Measurements from ENCODE around the gene DPP9. TPM values are rescaled to one million over a fixed set of nuclear protein-coding genes. Genes with fewer than 3 reads are reported as not detected.

Gene DPP9
- total RNA-seq, 2 donors from 2014 or later, result 56.3 to 100 TPM

DNA sequence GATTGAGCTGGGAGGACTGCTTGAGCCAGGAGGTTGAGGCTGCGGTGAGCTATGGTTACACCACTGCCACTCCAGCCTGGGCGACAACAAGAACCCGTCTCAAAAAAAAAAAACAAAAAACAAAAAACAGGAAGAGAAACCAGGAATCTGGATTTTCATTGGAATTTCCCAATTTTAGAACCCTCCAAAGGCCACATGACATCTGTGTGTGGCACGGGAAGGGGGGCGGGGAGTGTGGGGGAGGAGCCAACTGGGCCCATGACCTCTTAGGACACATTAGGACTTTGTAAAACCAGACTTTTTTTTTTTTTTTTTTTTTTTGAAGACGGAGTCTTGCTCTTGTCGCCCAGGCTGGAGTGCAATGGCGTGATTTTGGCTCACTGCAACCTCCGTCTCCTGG, 32.3 kb downstream of the DPP9 start:
- no peaks in the 10 kb centered on the region for H3K9me3 ChIP-seq
- peaks cover 20% of the 10 kb centered on the region for H3K36me3 ChIP-seq
- no peak overlapping the region for H3K27ac ChIP-seq
- H3K9ac ChIP-seq (ENCODE audit: low read depth in 2 of 2, low read length in 2 of 2), result no peak overlapping the region
- H3K4me1 ChIP-seq, result no peaks in the 10 kb centered on the region
- no peak for DNase-seq
- H3K4me3 ChIP-seq, result no peak overlapping the region
- no peaks in the 10 kb centered on the region for H3K27me3 ChIP-seq
- TF ChIP-seq, protein P1, sequence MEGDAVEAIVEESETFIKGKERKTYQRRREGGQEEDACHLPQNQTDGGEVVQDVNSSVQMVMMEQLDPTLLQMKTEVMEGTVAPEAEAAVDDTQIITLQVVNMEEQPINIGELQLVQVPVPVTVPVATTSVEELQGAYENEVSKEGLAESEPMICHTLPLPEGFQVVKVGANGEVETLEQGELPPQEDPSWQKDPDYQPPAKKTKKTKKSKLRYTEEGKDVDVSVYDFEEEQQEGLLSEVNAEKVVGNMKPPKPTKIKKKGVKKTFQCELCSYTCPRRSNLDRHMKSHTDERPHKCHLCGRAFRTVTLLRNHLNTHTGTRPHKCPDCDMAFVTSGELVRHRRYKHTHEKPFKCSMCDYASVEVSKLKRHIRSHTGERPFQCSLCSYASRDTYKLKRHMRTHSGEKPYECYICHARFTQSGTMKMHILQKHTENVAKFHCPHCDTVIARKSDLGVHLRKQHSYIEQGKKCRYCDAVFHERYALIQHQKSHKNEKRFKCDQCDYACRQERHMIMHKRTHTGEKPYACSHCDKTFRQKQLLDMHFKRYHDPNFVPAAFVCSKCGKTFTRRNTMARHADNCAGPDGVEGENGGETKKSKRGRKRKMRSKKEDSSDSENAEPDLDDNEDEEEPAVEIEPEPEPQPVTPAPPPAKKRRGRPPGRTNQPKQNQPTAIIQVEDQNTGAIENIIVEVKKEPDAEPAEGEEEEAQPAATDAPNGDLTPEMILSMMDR (IDR thresholded peaks at IDR 0.05), result no peak
- intact Hi-C loops (cut with DNase I), result no loop called here

DNA sequence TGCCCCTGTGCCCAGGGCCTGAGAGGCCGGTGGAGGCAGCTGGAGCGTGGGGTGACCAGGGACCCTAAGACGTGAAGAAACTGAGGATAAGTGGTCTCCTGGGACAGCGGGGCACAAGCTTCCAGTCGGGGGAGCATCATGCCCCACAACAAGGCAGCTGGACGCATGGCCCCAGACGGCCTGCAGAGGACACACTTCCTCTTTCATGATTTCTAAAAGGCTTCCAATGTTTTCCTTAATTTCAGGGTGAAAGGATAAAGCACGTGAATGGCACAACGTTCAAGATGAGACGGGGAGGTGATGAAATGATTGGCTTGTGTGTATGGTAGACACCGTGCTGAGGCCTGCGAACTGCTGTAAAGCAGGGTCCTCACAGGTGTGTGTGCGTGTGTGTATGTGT, 33.3 kb downstream of the DPP9 start:
- Histone ChIP-seq H3K9ac (ENCODE audit: low read depth in 2 of 2, low read length in 2 of 2) (no peak overlapping the region), H3K36me3 (peaks cover 18% of the 10 kb centered on the region), H3K4me1 (no peaks in the 10 kb centered on the region), H3K27ac (no peak overlapping the region), H3K27me3 (no peaks in the 10 kb centered on the region), H3K4me3 (no peak overlapping the region), H3K9me3 (no peaks in the 10 kb centered on the region)
- DNase-seq, result no peak
- TF ChIP-seq, protein P1 (IDR thresholded peaks at IDR 0.05), result no peak
- intact Hi-C loops (cut with DNase I), result no loop called here

DNA sequence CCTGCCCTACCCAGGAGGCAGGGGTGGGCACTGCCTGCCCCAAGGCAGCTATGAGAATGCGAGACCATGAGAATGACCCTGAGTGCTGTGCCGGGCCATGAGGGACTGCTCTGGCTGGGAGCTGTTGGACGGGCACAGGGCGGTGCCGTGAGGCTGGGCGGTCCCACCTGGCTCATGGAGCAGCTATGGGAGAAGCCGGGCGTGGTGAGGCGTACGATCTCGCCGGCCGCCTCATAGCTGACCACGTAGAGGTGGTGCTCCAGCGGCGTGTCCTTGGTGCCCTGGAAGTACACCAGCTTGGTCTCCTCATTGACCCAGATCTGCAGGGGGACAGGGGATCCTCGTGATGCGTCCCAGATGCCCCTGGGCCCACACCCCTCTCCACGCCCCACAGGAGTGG, 34.2 kb downstream of the DPP9 start:
- DNase-seq, result no peak
- H3K9ac ChIP-seq (ENCODE audit: low read depth in 2 of 2, low read length in 2 of 2), result no peak overlapping the region

DNA sequence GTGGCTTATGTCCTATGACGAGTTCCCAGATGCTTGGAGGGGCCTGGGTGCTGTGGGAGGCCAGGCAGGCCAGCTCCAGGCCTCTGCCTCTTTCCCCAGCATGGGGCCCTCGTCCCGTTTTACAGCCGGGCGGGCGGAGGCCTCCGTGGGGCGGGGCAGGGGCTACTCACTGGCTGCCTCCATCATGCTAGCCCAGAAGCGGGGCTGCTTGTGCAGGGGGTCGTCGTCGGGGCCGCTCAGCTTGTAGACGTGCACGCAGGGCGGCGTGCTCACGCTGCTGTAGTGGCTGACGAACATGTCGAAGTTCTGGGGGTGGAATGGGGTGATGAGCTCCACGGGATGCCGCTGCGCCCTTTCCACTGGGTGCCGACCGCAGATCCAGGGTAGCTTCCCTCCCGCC, 35.1 kb downstream of the DPP9 start:
- Histone ChIP-seq H3K9ac (ENCODE audit: low read depth in 2 of 2, low read length in 2 of 2) (no peak overlapping the region), H3K27me3 (no peaks in the 10 kb centered on the region), H3K9me3 (no peaks in the 10 kb centered on the region), H3K4me3 (no peak overlapping the region), H3K27ac (no peak overlapping the region), H3K36me3 (peaks cover 3% of the 10 kb centered on the region), H3K4me1 (no peaks in the 10 kb centered on the region)
- DNase-seq, result no peak
- TF ChIP-seq, protein P1 (IDR thresholded peaks at IDR 0.05), result no peak
- intact Hi-C loops (cut with DNase I), result no loop called here

More for the DNA sequence above, 34.2 kb downstream of the DPP9 start:
- Histone ChIP-seq H3K9me3 (no peaks in the 10 kb centered on the region), H3K27me3 (no peaks in the 10 kb centered on the region), H3K4me1 (no peaks in the 10 kb centered on the region), H3K36me3 (peaks cover 11% of the 10 kb centered on the region), H3K27ac (no peak overlapping the region), H3K4me3 (no peak overlapping the region)
- TF ChIP-seq, protein P1 (IDR thresholded peaks at IDR 0.05), result no peak
- intact Hi-C loops (cut with DNase I), result no loop called here

DNA sequence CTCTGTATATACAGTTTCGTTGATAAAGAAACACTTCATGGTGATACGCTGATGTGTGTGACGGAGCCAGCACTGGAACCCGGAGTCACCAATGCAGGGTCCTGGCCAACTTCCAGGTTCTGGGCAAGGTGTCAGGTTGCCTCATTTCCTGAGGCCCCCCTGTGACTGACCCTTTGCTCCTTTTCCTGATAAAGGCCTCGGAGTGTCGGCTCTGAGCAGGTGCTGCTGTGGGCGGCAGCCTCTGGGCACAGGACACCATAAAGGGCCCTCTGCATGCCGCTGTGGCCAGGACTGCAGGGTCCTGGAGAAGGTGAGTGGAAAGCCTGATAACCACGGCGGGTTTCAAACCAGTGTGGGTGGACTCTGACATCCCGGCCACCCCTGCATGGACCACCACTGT, 36.2 kb downstream of the DPP9 start:
- no peak overlapping the region for H3K4me3 ChIP-seq

More for the DNA sequence above, 36.2 kb downstream of the DPP9 start:
- TF ChIP-seq, protein P1 (IDR thresholded peaks at IDR 0.05), result no peak
- H3K27ac ChIP-seq, result no peak overlapping the region
- H3K9me3 ChIP-seq, result no peaks in the 10 kb centered on the region
- no peak for DNase-seq
- H3K27me3 ChIP-seq, result no peaks in the 10 kb centered on the region
- H3K4me1 ChIP-seq, result no peaks in the 10 kb centered on the region
- intact Hi-C loops (cut with DNase I), result no loop called here
- H3K9ac ChIP-seq (ENCODE audit: low read depth in 2 of 2, low read length in 2 of 2), result no peak overlapping the region
- peaks cover 6% of the 10 kb centered on the region for H3K36me3 ChIP-seq
